ENCODE results near the gene LILRA6. TPM values are rescaled to one million over a fixed set of nuclear protein-coding genes. Genes with fewer than 3 reads are reported as not detected.

Gene LILRA6
- total RNA-seq, 1 donor from 2014 or later, result not detected

- Mint-ChIP-seq H3K9me3 (peaks cover 6% of the 10 kb centered on the region), H3K27me3 (no peaks in the 10 kb centered on the region), H3K4me3 (peak overlapping the region; percentile 75), H3K36me3 (peaks cover 19% of the 10 kb centered on the region), H3K27ac (peak overlapping the region; percentile 95), H3K4me1 (ENCODE audit: unreplicated experiment) (peaks cover 27% of the 10 kb centered on the region)
- DNase-seq (ENCODE audit: extremely low spot score, unreplicated experiment), result no peak
- TF ChIP-seq CTCF (conservative IDR thresholded peaks at IDR 0.05), result no peak
These were observed 31.4 kb downstream of the LILRA6 start for GRCh38 chr19:54211235-54211634.

- DNase-seq (ENCODE audit: extremely low spot score, unreplicated experiment), result no peak
- peak overlapping the region; percentile 95 for H3K27ac Mint-ChIP-seq
- peaks cover 21% of the 10 kb centered on the region for H3K36me3 Mint-ChIP-seq
- peaks cover 6% of the 10 kb centered on the region for H3K9me3 Mint-ChIP-seq
- H3K4me3 Mint-ChIP-seq, result peak overlapping the region; percentile 8
- TF ChIP-seq CTCF (conservative IDR thresholded peaks at IDR 0.05), result no peak
- no peaks in the 10 kb centered on the region for H3K27me3 Mint-ChIP-seq
- H3K4me1 Mint-ChIP-seq (ENCODE audit: unreplicated experiment), result peaks cover 29% of the 10 kb centered on the region
These were observed 32.6 kb downstream of the LILRA6 start for GRCh38 chr19:54209811-54210494.

- Mint-ChIP-seq H3K27me3 (no peaks in the 10 kb centered on the region), H3K36me3 (peaks cover 24% of the 10 kb centered on the region), H3K4me1 (ENCODE audit: unreplicated experiment) (peaks cover 31% of the 10 kb centered on the region), H3K4me3 (peak overlapping the region; percentile 8), H3K27ac (peak overlapping the region; percentile 95), H3K9me3 (peaks cover 6% of the 10 kb centered on the region)
- no peak for DNase-seq (ENCODE audit: extremely low spot score, unreplicated experiment)
- no peak for TF ChIP-seq CTCF (conservative IDR thresholded peaks at IDR 0.05)
These were observed 33.4 kb downstream of the LILRA6 start for GRCh38 chr19:54209058-54209810.

- TF ChIP-seq CTCF (conservative IDR thresholded peaks at IDR 0.05), result no peak
- H3K27me3 Mint-ChIP-seq, result no peaks in the 10 kb centered on the region
- no peak for DNase-seq (ENCODE audit: extremely low spot score, unreplicated experiment)
- peak overlapping the region; percentile 95 for H3K27ac Mint-ChIP-seq
- peaks cover 24% of the 10 kb centered on the region for H3K36me3 Mint-ChIP-seq
- H3K4me1 Mint-ChIP-seq (ENCODE audit: unreplicated experiment), result peaks cover 31% of the 10 kb centered on the region
- H3K9me3 Mint-ChIP-seq, result peaks cover 6% of the 10 kb centered on the region
- no peak overlapping the region for H3K4me3 Mint-ChIP-seq
These were observed 33.9 kb downstream of the LILRA6 start for GRCh38 chr19:54208784-54209057.

GRCh38 chr19:54207983-54208783 lies 34.4 kb downstream of the LILRA6 start:
- no peak for DNase-seq (ENCODE audit: extremely low spot score, unreplicated experiment)
- no peak for TF ChIP-seq CTCF (conservative IDR thresholded peaks at IDR 0.05)
- Mint-ChIP-seq H3K27me3 (no peaks in the 10 kb centered on the region), H3K4me1 (ENCODE audit: unreplicated experiment) (peaks cover 35% of the 10 kb centered on the region), H3K9me3 (peaks cover 6% of the 10 kb centered on the region), H3K36me3 (peaks cover 27% of the 10 kb centered on the region), H3K4me3 (peak overlapping the region; percentile 61), H3K27ac (peak overlapping the region; percentile 85)
